Ascending aorta (tissue), 2 donors: ENCODE measurements around the gene FMN2. TPM values are rescaled to one million over a fixed set of nuclear protein-coding genes. Genes with fewer than 3 reads are reported as not detected.

Experiments
- DNase-seq, 2 donors: peaks; one replicate each; pipeline ENCODE4 v3.0.0-alpha.2; 2019; ENCODE audit warnings: low spot score in 2 of 2
- H3K27ac ChIP-seq, 2 donors: fragments of 200-600 bp; sonication (generic); one replicate each; pipeline ENCODE4 v1.5.1; 2016 to 2017; ENCODE audit warnings: mild to moderate bottlenecking in 1 of 2
- H3K27me3 ChIP-seq: fragments of 200-600 bp; sonication (generic); one replicate; pipeline ENCODE4 v1.5.1; 2017
- H3K36me3 ChIP-seq, 2 donors: fragments of 200-600 bp; sonication (generic); one replicate each; pipeline ENCODE4 v1.5.1; 2016
- H3K4me1 ChIP-seq, 2 donors: fragments of 200-600 bp; sonication (generic); one replicate each; pipeline ENCODE4 v1.5.1; 2016 to 2017; ENCODE audit warnings: mild to moderate bottlenecking in 1 of 2
- H3K4me3 ChIP-seq, 2 donors: fragments of 200-600 bp; sonication (generic); one replicate each; pipeline ENCODE4 v1.5.1; 2016 to 2017; ENCODE audit warnings: mild to moderate bottlenecking in 1 of 2
- H3K9me3 ChIP-seq, 2 donors: fragments of 200-600 bp; sonication (generic); one replicate each; pipeline ENCODE4 v1.5.1; 2016
- CTCF ChIP-seq, 3 experiments: fragments of 200-600 bp in 2 of 3; fragments of 450-650 bp in 1 of 3; sonication (generic) in 2 of 3; IDR thresholded peaks; one replicate each; pipeline ENCODE4 v1.5.1; 2016 to 2019; ENCODE audit warnings: antibody characterized with exemption in 3 of 3, mild to moderate bottlenecking in 1 of 3, moderate library complexity in 1 of 3
- intact Hi-C: fragments of 100-400 bp; cut with DNase I; formaldehyde crosslinking; loops from one replicate; pipeline ENCODE4 v1.15.1; 2023
- total RNA-seq: library from RNA; depleted of rRNA; stranded (reverse); fragments of >200 nt; gene quantifications from one replicate; pipeline ENCODE4 v1.1.0, GENCODE V29; 2016

Gene FMN2
- total RNA-seq, 1 donor from 2014 or later: not detected

- peak in 2 of 3 experiments; percentile 30 to 51 for TF ChIP-seq CTCF (IDR thresholded peaks at IDR 0.05)
- no peaks in the 10 kb centered on the region for H3K9me3 ChIP-seq
- H3K36me3 ChIP-seq: no peaks in the 10 kb centered on the region
- no peak overlapping the region for H3K4me3 ChIP-seq
- DNase-seq: no peak
- intact Hi-C loops: no loop called here
- no peaks in the 10 kb centered on the region for H3K27me3 ChIP-seq
- H3K4me1 ChIP-seq: no peaks in the 10 kb centered on the region
- H3K27ac ChIP-seq: no peak overlapping the region
Observed at GRCh38 chr1:240189386-240189989, 97.8 kb downstream of the FMN2 start.

- Histone ChIP-seq H3K9me3 (no peaks in the 10 kb centered on the region), H3K36me3 (no peaks in the 10 kb centered on the region), H3K4me1 (no peaks in the 10 kb centered on the region), H3K4me3 (no peak overlapping the region), H3K27me3 (no peaks in the 10 kb centered on the region), H3K27ac (no peak overlapping the region)
- DNase-seq: no peak
- TF ChIP-seq CTCF (IDR thresholded peaks at IDR 0.05): no peak
- intact Hi-C loops: no loop called here
Observed at GRCh38 chr1:240190881-240191401, 99.3 kb downstream of the FMN2 start.

- no peak overlapping the region for H3K27ac ChIP-seq
Observed at GRCh38 chr1:240192851-240193250, 101.2 kb downstream of the FMN2 start.

GRCh38 chr1:240193679-240194078, 102.0 kb downstream of the FMN2 start:
- no peak for DNase-seq
- Histone ChIP-seq H3K4me1 (no peaks in the 10 kb centered on the region), H3K27ac (no peak overlapping the region), H3K36me3 (no peaks in the 10 kb centered on the region), H3K27me3 (no peaks in the 10 kb centered on the region), H3K4me3 (no peak overlapping the region), H3K9me3 (no peaks in the 10 kb centered on the region)
- intact Hi-C loops: no loop called here
- no peak for TF ChIP-seq CTCF (IDR thresholded peaks at IDR 0.05)

More at GRCh38 chr1:240192851-240193250, 101.2 kb downstream of the FMN2 start:
- H3K27me3 ChIP-seq: no peaks in the 10 kb centered on the region
- no peaks in the 10 kb centered on the region for H3K36me3 ChIP-seq
- H3K4me1 ChIP-seq: no peaks in the 10 kb centered on the region
- no peak for TF ChIP-seq CTCF (IDR thresholded peaks at IDR 0.05)
- no peak for DNase-seq
- H3K9me3 ChIP-seq: no peaks in the 10 kb centered on the region
- no peak overlapping the region for H3K4me3 ChIP-seq
- intact Hi-C loops: no loop called here

- H3K27me3 ChIP-seq: no peaks in the 10 kb centered on the region
- H3K36me3 ChIP-seq: no peaks in the 10 kb centered on the region
- no peak for DNase-seq
- TF ChIP-seq CTCF (IDR thresholded peaks at IDR 0.05): no peak
- H3K4me3 ChIP-seq: no peak overlapping the region
- H3K4me1 ChIP-seq: no peaks in the 10 kb centered on the region
- no peak overlapping the region for H3K27ac ChIP-seq
- intact Hi-C loops: no loop called here
- no peaks in the 10 kb centered on the region for H3K9me3 ChIP-seq
Observed at GRCh38 chr1:240194120-240194519, 102.4 kb downstream of the FMN2 start.
